ENCODE measurements around the gene PKNOX1.
"Not testable (repeated sequence)": the region's sequence is repeated elsewhere in the genome, so short reads cannot be mapped to it uniquely, and the experiment has no call there.

Gene PKNOX1

DNA sequence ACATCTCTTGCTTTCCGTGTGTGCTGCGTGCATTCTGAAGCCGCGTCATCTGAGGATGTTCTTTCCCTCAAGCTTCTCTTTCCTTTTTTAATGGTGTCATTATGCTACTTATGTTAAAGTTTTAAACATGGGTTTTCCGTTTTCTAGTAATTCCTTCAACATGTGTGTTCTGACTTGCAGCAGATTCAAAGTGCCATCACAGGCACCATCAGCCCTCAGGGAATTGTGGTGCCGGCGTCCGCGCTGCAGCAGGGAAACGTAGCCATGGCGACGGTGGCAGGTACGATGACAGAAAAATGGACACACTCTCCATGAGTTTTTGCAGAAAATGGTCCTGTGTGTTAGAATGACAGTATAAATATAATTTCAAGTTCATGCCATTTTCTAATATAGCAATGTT is 42.4 kb downstream of the PKNOX1 start:
- no peak overlapping the region for H3K4me3 ChIP-seq (ENCODE audit: low read depth, low read length)

DNA sequence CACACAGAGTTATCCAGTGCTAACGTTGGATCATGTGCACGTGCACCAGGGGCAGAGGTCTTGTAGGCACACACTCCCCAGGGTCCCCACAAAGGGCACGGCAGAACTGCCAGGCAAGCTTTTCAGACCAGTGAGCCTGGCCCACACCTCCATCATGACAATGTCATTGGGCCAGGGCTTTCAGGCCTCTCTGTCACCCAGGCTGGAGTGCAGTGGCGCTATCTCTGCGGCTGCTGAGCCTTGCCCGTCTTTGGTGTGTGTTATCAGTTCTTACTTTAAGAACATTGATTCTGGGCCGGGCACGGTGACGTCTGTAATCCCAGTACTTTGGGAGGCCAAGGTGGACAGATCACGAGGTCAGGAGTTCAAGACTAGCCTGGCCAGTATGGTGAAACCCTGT is 44.2 kb downstream of the PKNOX1 start:
- no peak overlapping the region for H3K4me3 ChIP-seq (ENCODE audit: low read depth, low read length)

DNA sequence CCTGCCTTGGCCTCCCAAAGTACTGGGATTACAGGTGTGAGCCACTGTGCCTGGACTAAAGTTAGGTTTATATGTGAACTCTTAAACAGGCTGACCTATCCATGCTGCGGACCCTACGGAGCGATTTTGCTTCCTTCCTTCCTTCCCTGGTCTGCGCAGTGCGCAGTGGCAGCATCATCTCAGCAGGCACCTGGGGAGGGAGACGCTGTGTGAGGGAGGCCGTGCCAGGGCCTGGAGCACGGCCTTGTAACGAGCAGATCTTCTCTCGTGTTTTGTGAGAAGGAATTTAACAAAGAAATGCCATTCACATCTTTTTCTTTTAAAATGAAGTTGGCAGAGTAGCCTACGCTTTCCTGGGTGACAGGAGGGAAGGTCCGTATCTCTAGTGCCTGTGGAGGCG is 45.8 kb downstream of the PKNOX1 start:
- no peak overlapping the region for H3K4me3 ChIP-seq (ENCODE audit: low read depth, low read length)

DNA sequence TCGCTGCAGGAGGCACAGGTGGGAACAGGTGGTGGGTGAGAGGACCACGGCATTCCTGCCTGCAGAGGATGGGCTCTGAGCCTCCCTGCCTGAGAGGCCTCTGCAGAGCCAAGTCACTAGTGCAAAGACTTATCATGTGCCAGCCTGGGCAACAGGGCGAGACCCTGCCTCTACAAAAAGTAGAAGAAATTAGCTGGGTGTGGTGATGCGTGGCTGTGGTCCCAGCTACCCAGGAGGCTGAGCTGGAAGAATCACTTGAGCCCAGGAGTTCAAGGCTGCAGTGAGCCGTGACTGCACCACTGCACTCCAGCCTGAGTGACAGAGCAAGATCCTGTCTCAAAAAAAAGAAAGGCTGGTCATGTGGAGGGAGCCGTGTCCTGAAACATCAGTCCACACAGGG is 46.4 kb downstream of the PKNOX1 start:
- no peak overlapping the region for H3K4me3 ChIP-seq (ENCODE audit: low read depth, low read length)

DNA sequence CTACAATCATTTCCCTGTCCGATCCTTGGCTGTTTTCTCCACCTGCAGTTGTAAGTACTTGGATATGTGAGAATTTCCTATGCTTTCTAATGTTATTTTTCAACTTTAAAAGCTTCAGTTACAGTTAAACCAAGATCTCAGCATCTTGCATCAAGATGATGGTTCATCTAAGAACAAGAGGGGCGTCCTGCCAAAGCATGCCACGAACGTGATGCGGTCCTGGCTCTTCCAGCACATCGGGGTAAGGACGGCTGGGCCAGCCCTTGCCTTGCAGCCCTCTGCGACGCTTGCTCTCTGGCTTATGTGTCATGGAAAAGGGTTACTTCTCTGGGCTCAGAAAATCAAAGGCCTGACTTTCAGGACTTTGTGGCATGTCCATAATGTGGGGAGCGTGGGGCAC is 46.8 kb downstream of the PKNOX1 start:
- H3K4me3 ChIP-seq (ENCODE audit: low read depth, low read length): no peak overlapping the region

DNA sequence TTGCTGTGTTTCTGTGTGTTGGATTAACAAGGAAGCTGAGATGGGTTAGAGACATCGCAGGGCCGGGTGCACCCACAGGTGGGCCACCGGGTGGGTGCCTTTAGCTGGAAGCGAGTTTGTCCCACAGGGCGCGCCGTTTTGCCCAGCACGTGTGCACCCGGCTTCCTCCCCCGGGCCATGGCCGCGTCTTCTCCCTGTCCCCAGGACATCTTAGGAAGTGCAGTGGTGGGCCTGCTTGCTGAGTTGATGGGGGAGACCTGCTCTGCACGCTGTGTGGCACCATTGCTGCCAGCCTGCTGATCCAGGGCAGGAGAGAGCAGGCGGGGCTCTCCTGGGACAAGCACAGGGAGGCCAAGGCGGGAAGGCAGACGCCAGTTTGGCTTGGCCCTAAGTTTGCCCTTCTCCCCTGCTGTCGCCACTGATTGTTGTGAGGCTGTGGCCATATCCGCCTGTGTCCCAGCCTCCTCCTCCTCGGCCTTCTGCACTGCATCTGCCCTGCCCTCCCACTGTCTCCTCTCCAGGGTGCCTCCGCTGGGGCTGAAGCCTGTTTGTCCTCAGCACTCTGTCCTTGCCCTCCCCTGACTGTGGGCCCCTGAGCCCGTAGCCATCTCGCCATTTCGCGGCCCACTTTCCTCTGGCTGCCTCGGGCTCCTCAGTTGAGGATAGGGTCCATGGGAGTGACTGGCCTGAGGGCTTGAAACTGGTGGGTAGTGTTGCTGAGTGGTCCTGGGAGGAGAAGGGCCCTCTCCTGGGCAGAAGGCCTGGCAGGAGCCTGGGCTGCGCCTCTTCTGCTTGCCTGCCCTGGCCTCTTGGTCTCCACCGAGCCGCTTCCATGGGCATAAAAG is 47.6 kb downstream of the PKNOX1 start:
- H3K4me3 ChIP-seq (ENCODE audit: low read depth, low read length): no peak overlapping the region

DNA sequence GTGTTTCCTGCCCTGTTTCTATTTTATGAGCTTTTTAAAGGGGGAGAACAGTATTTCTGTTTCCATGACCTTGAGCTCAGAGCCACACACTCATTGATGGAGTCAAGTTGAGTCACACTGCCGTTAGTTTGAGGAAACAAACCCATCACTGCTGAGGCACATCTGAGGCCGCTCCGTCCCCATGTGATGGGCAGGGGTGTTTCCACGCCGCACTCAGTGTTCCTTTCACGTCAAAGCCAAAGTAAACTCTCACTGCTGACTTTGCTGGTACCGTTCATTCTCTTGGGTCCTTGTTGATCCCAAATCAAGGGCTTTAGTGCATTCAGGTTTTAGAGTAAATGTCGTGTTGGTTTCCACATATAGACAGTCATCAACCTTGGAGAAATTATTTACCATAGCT is 48.8 kb downstream of the PKNOX1 start:
- no peak overlapping the region for H3K4me3 ChIP-seq (ENCODE audit: low read depth, low read length)

DNA sequence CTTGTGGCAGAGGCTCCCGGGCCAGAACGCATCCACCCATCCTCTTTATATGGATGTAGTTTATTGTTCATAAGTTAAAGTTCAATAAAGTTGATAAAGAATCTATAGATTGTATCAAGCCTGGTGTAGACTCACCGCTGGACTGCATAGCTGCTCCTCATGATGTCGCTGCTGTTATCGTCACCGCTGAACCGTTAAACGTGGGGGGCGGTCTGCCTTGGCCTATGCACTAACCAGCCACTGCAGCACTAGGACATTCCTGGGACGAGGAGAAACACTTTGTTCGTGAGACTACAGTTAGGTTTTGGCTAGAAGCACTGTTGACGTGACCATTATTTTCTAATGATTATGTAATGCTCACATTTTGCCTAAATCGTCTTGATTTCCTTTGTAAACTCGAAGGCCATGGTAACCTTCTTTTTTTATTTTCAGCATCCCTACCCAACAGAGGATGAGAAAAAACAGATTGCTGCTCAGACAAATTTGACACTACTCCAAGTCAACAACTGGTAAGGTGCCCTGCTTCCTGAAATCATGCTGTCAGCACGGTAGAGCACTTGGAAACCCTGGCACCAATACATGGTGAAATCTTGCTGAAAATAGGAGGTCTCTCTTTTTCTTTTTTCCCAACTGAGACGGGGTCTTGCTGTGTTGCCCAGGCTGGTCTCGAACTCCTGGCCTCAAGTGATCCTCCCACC is 50.2 kb downstream of the PKNOX1 start:
- H3K4me3 ChIP-seq (ENCODE audit: low read depth, low read length): no peak overlapping the region

DNA sequence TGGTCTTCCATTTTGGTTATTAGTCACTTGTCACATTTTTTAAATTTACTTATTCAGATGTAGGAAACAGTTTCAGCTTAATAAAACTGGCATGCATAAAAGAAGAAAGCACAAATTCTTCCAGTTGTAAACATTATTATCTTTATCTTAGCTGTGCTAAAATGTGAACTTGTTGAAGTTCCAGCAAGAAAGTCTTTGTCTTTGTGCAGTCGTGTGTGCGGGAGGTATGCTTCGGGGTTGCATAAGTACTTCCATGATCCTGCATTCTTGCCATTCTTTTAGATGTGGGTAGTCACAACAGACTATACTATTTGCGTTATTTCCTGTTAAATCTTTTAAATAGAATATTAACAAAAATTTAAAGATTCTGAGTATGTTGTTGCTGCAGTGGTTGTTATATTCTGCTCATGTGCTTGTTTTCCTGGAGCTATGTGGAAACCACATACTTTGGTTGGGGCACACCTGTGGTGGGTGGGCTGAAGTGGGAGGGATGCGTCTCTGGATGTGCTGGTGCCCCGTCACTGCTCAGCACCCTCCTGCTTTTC is 51.3 kb downstream of the PKNOX1 start:
- H3K4me3 ChIP-seq (ENCODE audit: low read depth, low read length): no peak overlapping the region

DNA sequence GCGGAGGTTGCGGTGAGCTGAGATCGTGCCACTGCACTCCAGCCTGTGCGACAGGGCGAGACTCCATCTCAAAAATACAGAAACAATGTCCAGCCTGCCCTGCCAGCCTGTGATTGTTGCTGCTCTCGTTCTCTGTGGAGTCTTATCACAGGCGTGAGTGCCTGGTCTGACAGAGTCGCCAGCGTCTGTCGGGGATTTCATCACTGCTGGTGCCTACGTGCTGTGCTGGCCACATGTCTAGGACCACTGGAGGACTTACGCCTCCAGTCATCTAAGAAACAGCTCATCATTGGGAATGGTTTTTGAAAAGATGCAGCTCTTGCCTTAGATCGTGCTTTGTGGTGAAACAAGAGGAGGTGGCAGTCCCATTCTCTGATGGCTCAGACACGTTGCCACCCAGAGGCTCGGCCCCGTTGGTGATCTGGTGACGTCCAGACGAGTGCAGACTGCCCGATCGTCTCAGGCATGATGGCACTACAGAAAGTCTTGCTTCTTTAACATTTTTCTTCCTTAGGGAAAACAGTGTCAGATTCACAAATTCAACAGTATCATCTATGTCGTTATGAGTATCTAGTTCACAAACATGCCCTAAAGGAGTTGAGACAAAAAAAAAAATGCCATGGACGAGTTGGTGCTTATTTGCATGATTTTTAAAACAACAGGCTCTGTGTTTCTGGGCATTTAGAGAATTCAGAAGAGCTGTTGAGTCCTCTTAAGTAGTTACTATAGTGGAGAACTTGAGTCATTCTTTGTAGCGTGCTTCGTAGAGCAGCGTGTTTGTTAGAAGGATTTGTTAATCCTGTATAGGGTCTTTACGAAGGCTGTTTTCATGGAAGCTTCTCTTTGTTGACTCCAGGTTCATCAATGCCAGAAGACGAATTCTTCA is 53.7 kb downstream of the PKNOX1 start:
- H3K4me3 ChIP-seq (ENCODE audit: low read depth, low read length): no peak overlapping the region

DNA sequence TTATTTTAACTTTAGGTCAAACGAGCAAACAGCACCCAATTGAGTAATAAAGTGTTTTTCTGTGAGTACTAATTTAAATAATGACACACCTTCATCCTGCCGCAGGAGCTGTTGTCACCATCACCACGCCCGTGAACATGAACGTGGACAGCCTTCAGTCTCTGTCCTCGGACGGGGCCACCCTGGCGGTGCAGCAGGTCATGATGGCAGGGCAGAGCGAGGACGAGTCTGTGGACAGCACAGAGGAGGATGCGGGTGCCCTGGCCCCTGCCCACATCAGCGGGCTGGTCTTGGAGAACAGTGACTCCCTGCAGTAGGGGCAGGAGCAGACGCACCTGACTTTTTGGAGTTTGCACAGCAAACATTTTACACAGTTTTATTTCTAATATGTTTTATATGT is 55.4 kb downstream of the PKNOX1 start:
- H3K4me3 ChIP-seq (ENCODE audit: low read depth, low read length): no peak overlapping the region

DNA sequence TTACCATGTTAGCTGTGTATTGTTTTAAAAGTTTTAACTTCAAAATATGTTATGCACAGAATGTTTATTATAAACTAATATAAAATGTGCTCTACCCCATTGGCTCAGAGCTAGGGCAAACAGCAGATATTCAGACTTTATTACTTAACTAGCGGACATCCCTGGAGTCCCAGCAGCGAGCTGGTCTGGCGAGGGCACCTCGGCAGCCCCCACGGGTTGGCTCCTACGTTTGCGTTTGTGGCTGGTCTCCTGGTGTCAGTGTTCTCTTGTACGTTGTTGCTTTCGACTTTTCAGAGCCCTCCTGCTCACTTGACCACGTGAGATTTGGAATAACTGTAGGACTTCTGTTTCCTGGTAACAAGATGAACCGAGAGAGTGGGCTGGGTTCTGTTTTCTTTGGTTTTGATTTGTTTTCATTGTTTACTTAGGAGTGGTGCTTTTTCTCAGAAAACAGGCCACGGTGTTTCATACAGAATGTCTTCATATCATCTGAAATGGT is 56.8 kb downstream of the PKNOX1 start:
- no peak overlapping the region for H3K4me3 ChIP-seq (ENCODE audit: low read depth, low read length)

DNA sequence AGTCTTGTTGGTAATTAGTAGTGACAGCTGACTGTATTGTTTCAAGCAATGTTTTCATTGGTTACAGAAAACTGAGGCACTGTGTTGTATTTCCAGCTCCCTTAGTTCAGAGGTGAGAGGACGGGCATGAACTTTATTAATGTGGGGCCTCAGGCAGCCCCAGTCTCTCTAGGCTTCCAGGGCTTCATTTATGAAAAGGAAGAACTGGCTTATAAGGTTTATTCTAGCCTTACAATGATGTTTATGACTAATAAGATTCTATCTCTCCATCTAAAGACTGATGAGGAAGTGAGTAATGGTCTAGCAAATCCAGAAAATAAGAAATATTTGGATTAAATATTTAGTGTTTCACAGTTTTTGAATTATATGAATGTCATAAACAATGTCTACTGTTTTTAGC is 59.7 kb downstream of the PKNOX1 start:
- no peak overlapping the region for H3K4me3 ChIP-seq (ENCODE audit: low read depth, low read length)

DNA sequence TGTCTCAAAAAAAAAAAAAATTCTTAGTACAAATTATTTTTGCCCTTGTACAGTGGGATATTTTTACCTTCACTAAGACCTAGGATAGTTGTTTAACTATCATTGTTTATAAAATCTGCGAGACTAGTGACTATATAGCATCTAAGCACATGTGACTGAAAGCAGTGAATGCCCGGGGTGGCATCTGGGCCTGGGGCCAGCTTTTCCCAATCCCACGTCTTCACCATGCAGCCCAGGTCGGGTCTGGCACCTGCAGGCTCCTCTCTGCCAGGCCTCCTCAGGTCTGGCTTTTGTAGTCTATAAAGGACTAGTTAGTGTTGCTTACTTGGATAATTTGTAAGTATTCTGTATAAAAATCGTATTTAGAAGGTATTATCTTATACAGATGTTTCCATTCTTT is 60.5 kb downstream of the PKNOX1 start:
- no peak overlapping the region for H3K4me3 ChIP-seq (ENCODE audit: low read depth, low read length)

DNA sequence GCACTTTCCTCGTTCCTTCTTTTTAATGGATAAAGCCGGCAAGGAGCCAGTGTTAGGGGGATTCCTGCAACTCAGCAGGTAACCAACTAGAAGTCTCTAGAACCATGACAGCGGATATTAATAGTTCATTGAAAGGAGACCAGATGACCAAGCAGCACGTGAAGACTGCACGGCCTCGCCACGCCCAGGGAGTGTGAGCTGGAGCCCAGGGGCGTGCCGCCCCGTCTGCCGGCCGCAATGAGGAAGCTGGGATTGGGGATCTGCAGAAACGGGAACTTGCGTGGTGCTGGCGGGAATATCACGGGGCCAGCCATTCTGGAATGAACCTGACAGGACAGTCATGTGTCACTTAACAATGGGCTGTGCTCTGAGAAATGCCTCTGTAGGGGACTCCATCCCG is 62.5 kb downstream of the PKNOX1 start:
- not testable (repeated sequence) for H3K4me3 ChIP-seq (ENCODE audit: low read depth, low read length)

DNA sequence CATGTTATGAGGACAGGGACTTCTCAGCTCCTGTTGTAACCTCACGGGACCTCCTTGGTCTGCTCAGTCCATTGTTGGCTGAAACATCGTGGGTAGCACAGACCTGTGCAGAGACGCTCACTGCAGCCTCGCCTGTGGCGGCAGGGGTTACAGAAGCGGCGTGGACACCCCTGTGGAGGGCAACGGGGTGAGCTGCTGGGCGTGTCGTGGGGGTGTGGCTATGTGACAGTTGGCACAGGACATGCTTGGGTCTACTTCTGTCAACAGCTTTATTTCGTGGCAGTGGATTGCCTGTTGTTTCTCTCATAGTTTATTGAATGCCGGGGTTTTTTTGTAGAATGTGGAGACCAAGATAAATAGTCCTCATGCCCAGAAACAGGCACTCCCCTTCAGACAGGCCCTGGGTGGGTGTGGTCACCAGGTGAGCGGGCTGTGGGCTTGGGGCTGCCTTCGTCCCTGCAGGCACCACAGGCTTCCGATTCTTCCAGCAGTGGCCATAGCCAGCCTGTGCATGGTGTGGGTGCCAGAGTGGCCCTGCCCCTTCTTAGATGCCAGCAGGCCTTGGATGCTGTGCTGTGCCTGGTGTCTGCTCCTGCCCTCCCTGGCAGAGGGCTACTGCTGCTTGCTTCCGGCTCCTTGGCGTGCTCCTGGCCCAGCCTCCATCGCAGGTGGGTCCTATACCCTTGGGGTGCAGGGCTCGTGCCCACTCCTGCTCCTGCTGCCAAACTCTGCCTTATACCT is 63.7 kb downstream of the PKNOX1 start:
- not testable (repeated sequence) for H3K4me3 ChIP-seq (ENCODE audit: low read depth, low read length)

DNA sequence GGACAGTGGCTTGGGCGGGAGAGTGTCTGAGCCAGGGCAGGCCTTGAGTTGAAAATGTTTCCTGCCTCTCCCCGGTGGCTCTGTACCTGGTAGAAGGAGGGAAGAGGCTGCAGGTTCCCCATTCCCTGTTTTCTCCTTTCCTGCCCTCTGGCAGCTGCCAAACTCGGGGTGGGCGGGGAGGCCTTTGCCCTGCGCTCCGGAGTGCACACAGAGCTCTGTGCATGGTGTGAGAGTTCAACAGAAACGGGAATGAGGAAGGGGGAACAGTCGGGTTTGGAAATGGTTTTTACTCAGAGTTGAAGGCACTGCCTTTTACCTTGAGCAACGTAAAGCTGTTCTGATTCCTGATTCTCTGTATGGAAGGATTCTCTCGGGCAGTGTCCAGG is 64.3 kb downstream of the PKNOX1 start:
- not testable (repeated sequence) for H3K4me3 ChIP-seq (ENCODE audit: low read depth, low read length)

DNA sequence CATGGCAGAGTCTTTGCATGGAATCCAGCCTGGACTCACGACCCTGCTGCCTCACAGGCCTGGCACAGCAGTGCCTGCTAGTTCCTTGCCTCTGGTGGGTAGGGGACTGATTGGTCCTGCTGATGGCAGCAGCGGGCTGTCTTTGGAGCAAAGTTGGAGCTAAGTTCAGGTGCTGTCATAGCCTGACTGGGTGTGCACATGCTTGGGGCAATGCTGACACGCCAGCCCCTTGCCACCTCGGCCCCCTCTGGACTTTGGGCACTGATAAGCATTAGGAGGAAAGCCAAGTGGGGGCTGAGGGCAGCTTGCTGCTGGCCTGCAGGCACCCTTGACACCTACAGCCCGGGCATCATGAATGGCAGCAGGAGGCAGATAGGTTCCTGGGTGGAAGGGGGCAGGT is 67.8 kb downstream of the PKNOX1 start:
- H3K4me3 ChIP-seq (ENCODE audit: low read depth, low read length): not testable (repeated sequence)

DNA sequence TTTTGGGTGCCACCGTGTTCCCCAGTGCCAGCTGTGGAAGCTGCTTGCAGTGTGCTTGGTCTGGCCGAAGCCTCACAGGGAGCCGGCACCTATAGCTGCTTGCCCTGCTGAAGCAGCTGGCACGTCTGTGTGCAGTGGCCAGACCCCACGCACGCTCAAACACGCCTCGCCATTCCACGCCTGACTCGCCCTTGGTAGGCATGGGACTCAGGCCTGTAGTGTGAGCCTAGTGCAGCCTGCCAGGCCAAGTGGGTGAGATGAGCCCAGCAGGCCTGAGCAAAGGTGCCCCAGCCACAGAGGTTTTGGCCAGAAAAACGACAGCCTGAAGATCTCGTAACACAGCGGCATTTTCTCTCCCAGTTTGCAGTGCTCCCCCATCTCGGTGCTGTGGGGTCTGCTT is 68.9 kb downstream of the PKNOX1 start:
- not testable (repeated sequence) for H3K4me3 ChIP-seq (ENCODE audit: low read depth, low read length)

DNA sequence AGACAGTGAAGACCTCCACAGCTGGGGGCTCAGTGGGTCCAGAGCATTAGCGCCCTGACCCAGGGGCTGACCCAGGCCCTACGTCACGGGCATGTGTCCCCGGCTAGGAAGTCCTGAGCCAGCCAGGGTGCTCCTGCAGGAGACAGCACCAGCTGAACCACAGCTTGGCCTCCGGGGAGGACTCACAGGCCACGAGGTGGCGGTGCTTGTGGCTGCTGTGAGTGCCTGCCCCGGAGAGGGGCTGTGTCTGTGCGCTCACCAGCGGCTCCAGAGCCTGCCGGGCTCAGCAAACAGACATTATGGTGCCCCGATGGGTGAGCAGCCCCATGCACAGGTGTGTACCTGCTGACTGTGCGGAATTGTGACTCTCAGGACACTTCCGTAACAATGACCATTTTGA is 70.2 kb downstream of the PKNOX1 start:
- H3K4me3 ChIP-seq (ENCODE audit: low read depth, low read length): not testable (repeated sequence)
